ENCODE results near the gene ATRAID. TPM values are rescaled to one million over a fixed set of nuclear protein-coding genes. Genes with fewer than 3 reads are reported as not detected.

ATRAID gene
- total and polyA plus RNA-seq, 4 donors, result 90.0 to 204 (median 122) TPM

DNA sequence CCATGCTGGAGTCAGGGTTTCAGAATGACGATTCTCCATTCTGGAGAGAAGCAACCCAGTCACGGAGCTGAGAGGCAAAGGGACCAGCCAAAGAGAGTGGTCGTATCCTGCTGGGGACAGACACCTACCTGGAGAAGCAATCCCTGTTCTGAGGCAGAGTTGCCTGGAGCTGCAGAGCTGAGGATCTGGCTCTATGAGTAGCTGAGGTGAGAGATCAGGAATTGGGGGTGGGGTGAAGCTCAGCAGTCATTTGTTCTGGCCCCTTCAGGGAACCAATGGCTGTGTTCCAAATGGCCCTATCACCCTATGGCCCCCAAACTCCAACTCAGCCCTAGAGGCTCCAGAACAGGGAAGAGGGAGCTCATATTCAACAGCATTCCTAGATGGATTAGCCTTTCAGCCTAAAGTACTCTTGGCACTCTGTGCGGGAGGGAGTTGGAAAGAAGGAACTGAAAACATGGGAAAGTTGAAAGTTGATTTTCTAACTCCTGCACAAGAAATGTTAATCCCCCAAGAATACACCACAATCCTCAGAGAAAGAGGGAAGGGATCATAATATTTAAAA lies 3.3 kb upstream of the ATRAID start:
- Histone ChIP-seq H3K4me3 (no peak overlapping the region), H3K9ac (ENCODE audit: insufficient read depth in 1 of 2, low read length in 2 of 2) (no peak overlapping the region), H3K9me3 (ENCODE audit: control insufficient read depth in 4 of 4, insufficient read depth in 3 of 4, low read length in 3 of 4) (no peaks in the 10 kb centered on the region), H3K4me1 (ENCODE audit: control insufficient read depth in 5 of 5, insufficient read depth in 5 of 5, low read length in 5 of 5) (peaks cover 0 to 12% (median 2%) of the 10 kb centered on the region in 5 donors), H3K27me3 (ENCODE audit: control insufficient read depth in 3 of 3, insufficient read depth in 3 of 3, low read length in 2 of 3) (no peaks in the 10 kb centered on the region), H3K36me3 (ENCODE audit: control insufficient read depth in 4 of 4, insufficient read depth in 4 of 4, low read length in 4 of 4) (peaks cover 3 to 47% (median 22%) of the 10 kb centered on the region in 4 donors), H3K27ac (ENCODE audit: low read depth in 1 of 2, low read length in 1 of 2) (no peak overlapping the region)
- WGBS, 2 donors, result 91 to 94% methylated on average over 4 of the region's 4 CpGs
- DNase-seq, result no peak
- ATAC-seq (ENCODE audit: insufficient read depth, low FRiP score), result no peak
- no peak for TF ChIP-seq CTCF (IDR thresholded peaks at IDR 0.05; ENCODE audit: control extremely low read depth, extremely low read depth)

DNA sequence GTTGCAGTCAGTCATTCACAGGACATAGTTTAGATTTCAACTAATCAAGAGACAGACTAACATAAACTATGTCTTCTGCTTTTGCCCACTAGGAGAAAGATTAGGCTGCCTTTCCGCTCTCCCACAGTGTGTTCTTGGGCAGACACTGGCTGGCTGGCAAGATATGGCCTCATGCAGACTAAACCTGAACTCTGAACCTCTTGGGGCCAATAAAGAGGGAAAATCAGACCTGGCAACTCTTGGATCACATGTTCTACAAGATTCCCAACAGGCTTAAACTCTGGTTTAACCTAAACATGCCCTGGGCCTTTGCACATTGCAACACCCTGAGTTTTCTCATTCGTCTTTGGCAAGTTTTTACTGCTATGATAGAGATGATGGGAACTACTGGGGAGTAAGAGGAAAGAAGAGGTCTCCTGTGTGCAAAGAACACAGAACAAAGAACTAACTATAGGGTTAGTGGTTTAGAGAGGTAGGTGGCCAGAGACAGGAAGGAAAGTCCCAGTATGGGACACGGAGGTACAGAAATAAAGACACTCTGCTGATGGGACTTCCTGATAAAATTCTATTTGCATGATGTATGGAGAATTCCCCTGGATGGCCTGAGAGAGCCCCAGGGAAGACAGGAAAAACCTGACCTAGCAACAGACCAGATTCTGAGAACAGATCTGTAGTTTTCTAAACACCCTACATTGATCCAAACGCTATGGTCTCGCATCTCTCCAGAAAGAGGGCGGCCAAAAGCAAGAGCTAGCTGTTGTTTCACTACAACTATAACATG lies 2.0 kb upstream of the ATRAID start:
- 78 to 90% methylated on average over 6 of the region's 6 CpGs for WGBS, 2 donors
- no peak overlapping the region for H3K9ac ChIP-seq (ENCODE audit: insufficient read depth in 1 of 2, low read length in 2 of 2)
- no peaks in the 10 kb centered on the region for H3K9me3 ChIP-seq (ENCODE audit: control insufficient read depth in 4 of 4, insufficient read depth in 3 of 4, low read length in 3 of 4)
- no peaks in the 10 kb centered on the region for H3K27me3 ChIP-seq (ENCODE audit: control insufficient read depth in 3 of 3, insufficient read depth in 3 of 3, low read length in 2 of 3)
- H3K4me3 ChIP-seq, result no peak overlapping the region
- ATAC-seq (ENCODE audit: insufficient read depth, low FRiP score) (no peak), DNase-seq (no peak)
- peaks cover 3 to 35% (median 16%) of the 10 kb centered on the region in 4 donors for H3K36me3 ChIP-seq (ENCODE audit: control insufficient read depth in 4 of 4, insufficient read depth in 4 of 4, low read length in 4 of 4)
- peaks cover 0 to 14% (median 2%) of the 10 kb centered on the region in 5 donors for H3K4me1 ChIP-seq (ENCODE audit: control insufficient read depth in 5 of 5, insufficient read depth in 5 of 5, low read length in 5 of 5)
- H3K27ac ChIP-seq (ENCODE audit: low read depth in 1 of 2, low read length in 1 of 2), result no peak overlapping the region
- no peak for TF ChIP-seq CTCF (IDR thresholded peaks at IDR 0.05; ENCODE audit: control extremely low read depth, extremely low read depth)

DNA sequence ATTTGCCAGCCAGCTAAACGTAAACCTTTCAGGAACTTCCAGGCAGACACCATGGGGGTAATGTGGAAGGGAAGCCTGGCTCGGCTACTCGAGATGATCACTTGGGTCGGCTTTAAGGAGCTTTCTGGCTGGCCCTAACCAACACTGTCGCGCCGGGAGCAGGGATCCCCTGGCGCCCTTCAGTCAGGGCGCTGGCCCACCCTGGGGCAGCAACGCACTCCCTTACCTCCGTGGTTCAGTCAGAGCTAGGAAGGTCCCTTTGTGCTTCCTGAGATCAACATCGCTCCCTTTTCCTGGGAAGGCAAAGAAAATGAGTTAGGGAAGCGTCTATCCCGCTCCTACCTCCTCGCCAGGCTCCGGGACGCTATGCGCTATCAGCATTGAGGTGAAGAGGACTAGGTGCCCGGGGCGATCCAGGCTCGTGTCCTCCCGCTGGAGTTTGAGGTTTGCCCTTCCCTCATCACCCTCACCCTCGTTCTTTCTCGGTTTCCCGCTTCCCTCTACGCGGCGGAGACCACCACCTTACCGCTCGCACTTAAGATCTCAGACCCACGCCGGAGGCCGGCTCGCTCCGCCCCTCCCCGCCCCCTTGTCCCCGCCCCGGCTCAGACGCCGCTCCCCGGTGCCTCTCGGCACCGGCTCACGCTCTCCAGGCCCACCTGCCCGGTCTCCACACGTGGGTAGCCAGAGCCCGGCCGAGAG lies 449 bp upstream of the ATRAID start:
- no peak for TF ChIP-seq CTCF (IDR thresholded peaks at IDR 0.05; ENCODE audit: control extremely low read depth, extremely low read depth)
- H3K4me3 ChIP-seq, result peak overlapping the region; percentile 74
- H3K9ac ChIP-seq (ENCODE audit: insufficient read depth in 1 of 2, low read length in 2 of 2), result peak overlapping the region; percentile 43 to 82
- DNase-seq, result no peak
- H3K27me3 ChIP-seq (ENCODE audit: control insufficient read depth in 3 of 3, insufficient read depth in 3 of 3, low read length in 2 of 3), result no peaks in the 10 kb centered on the region
- 4% methylated on average over 48 of the region's 48 CpGs for WGBS, 2 donors
- peaks cover 3 to 26% (median 10%) of the 10 kb centered on the region in 4 donors for H3K36me3 ChIP-seq (ENCODE audit: control insufficient read depth in 4 of 4, insufficient read depth in 4 of 4, low read length in 4 of 4)
- peak overlapping the region; percentile 24 to 68 for H3K27ac ChIP-seq (ENCODE audit: low read depth in 1 of 2, low read length in 1 of 2)
- H3K4me1 ChIP-seq (ENCODE audit: control insufficient read depth in 5 of 5, insufficient read depth in 5 of 5, low read length in 5 of 5), result peaks cover 0 to 14% (median 2%) of the 10 kb centered on the region in 5 donors
- no peak for ATAC-seq (ENCODE audit: insufficient read depth, low FRiP score)
- no peaks in the 10 kb centered on the region for H3K9me3 ChIP-seq (ENCODE audit: control insufficient read depth in 4 of 4, insufficient read depth in 3 of 4, low read length in 3 of 4)
